ENCODE results near the gene GPR141.
A peak's percentile ranks its signal among the peaks of the same experiment; 100 is the strongest.
"Not testable (repeated sequence)": the region's sequence is repeated elsewhere in the genome, so short reads cannot be mapped to it uniquely, and the experiment has no call there.

Gene GPR141

GRCh38 chr7:37686556-37687345 is 3.2 kb downstream of the GPR141 start:
- DNase-seq, result no peak

GRCh38 chr7:37690206-37690605 is 6.6 kb downstream of the GPR141 start:
- DNase-seq, result no peak

GRCh38 chr7:37694208-37695094 is 10.9 kb downstream of the GPR141 start:
- peak; percentile 3 for DNase-seq

GRCh38 chr7:37698276-37698675 is 14.7 kb downstream of the GPR141 start:
- DNase-seq, result no peak

- no peak for DNase-seq
Observed at GRCh38 chr7:37698782-37699181, 15.2 kb downstream of the GPR141 start.

- no peak for DNase-seq
Observed at GRCh38 chr7:37701769-37702168, 18.2 kb downstream of the GPR141 start.

- peak; percentile 18 for DNase-seq
Observed at GRCh38 chr7:37703361-37703760, 19.8 kb downstream of the GPR141 start.

- not testable (repeated sequence) for DNase-seq
Observed at GRCh38 chr7:37704328-37704833, 20.8 kb downstream of the GPR141 start.

GRCh38 chr7:37705976-37706375 is 22.4 kb downstream of the GPR141 start:
- DNase-seq, result no peak

- DNase-seq, result no peak
Observed at GRCh38 chr7:37706804-37707203, 23.2 kb downstream of the GPR141 start.

- no peak for DNase-seq
Observed at GRCh38 chr7:37707754-37708485, 24.4 kb downstream of the GPR141 start.

GRCh38 chr7:37709631-37710509 is 26.3 kb downstream of the GPR141 start:
- DNase-seq, result no peak

GRCh38 chr7:37713613-37714012 is 30.0 kb downstream of the GPR141 start:
- no peak for DNase-seq

GRCh38 chr7:37714606-37715005 is 31.0 kb downstream of the GPR141 start:
- no peak for DNase-seq

- DNase-seq, result no peak
Observed at GRCh38 chr7:37718585-37718984, 35.0 kb downstream of the GPR141 start.

- no peak for DNase-seq
Observed at GRCh38 chr7:37719077-37719476, 35.5 kb downstream of the GPR141 start.

- no peak for DNase-seq
Observed at GRCh38 chr7:37724732-37725131, 41.2 kb downstream of the GPR141 start.

- no peak for DNase-seq
Observed at GRCh38 chr7:37726016-37726415, 42.5 kb downstream of the GPR141 start.

- DNase-seq, result peak; percentile 61
Observed at GRCh38 chr7:37728747-37729146, 45.2 kb downstream of the GPR141 start.

GRCh38 chr7:37729181-37729580 is 45.6 kb downstream of the GPR141 start:
- DNase-seq, result no peak

GRCh38 chr7:37730501-37730900 is 46.9 kb downstream of the GPR141 start:
- no peak for DNase-seq

GRCh38 chr7:37732253-37732652 is 48.7 kb downstream of the GPR141 start:
- DNase-seq, result peak; percentile 78
